ENCODE data around the gene ANO4.

ANO4 gene

DNA sequence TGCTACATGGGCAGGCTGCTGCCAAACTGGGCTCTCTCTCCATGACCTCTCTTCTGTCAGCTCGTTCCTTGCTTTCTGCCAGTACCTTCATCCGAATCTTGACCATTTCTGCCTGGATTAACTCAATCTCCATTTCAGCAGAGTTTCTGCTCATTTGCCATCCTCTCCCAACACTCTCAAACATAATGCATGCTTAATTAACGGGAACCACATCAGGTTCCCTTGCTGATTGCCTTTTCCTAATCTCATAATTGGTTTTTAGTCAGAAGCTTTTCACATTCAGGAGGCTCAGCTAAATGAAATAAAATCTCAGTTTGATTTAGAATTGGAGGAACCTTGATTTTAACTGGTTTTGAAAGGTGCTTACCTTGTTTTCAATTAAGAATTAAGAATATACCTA lies 288.1 kb downstream of the ANO4 start:
- Histone ChIP-seq H3K27me3 (ENCODE audit: insufficient read depth, poor library complexity, severe bottlenecking) (no peaks in the 10 kb centered on the region), H3K27ac (replicated peaks) (no peak overlapping the region), H3K4me3 (replicated peaks; ENCODE audit: insufficient read depth, low read length) (no peak overlapping the region)
- DNase-seq (ENCODE audit: low read depth in 1 of 2, low spot score in 1 of 2), result no peak
- TF ChIP-seq SPI1 (IDR thresholded peaks at IDR 0.05; ENCODE audit: borderline replicate concordance, low read depth) (no peak), POLR2AphosphoS5 (IDR thresholded peaks at IDR 0.05; ENCODE audit: low read depth) (no peak), GABPA (IDR thresholded peaks at IDR 0.05; ENCODE audit: low read depth) (no peak)
- TF ChIP-seq, protein P1, sequence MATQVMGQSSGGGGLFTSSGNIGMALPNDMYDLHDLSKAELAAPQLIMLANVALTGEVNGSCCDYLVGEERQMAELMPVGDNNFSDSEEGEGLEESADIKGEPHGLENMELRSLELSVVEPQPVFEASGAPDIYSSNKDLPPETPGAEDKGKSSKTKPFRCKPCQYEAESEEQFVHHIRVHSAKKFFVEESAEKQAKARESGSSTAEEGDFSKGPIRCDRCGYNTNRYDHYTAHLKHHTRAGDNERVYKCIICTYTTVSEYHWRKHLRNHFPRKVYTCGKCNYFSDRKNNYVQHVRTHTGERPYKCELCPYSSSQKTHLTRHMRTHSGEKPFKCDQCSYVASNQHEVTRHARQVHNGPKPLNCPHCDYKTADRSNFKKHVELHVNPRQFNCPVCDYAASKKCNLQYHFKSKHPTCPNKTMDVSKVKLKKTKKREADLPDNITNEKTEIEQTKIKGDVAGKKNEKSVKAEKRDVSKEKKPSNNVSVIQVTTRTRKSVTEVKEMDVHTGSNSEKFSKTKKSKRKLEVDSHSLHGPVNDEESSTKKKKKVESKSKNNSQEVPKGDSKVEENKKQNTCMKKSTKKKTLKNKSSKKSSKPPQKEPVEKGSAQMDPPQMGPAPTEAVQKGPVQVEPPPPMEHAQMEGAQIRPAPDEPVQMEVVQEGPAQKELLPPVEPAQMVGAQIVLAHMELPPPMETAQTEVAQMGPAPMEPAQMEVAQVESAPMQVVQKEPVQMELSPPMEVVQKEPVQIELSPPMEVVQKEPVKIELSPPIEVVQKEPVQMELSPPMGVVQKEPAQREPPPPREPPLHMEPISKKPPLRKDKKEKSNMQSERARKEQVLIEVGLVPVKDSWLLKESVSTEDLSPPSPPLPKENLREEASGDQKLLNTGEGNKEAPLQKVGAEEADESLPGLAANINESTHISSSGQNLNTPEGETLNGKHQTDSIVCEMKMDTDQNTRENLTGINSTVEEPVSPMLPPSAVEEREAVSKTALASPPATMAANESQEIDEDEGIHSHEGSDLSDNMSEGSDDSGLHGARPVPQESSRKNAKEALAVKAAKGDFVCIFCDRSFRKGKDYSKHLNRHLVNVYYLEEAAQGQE (IDR thresholded peaks at IDR 0.05; ENCODE audit: insufficient replicate concordance, low read depth), result no peak
- TF ChIP-seq, protein P2, sequence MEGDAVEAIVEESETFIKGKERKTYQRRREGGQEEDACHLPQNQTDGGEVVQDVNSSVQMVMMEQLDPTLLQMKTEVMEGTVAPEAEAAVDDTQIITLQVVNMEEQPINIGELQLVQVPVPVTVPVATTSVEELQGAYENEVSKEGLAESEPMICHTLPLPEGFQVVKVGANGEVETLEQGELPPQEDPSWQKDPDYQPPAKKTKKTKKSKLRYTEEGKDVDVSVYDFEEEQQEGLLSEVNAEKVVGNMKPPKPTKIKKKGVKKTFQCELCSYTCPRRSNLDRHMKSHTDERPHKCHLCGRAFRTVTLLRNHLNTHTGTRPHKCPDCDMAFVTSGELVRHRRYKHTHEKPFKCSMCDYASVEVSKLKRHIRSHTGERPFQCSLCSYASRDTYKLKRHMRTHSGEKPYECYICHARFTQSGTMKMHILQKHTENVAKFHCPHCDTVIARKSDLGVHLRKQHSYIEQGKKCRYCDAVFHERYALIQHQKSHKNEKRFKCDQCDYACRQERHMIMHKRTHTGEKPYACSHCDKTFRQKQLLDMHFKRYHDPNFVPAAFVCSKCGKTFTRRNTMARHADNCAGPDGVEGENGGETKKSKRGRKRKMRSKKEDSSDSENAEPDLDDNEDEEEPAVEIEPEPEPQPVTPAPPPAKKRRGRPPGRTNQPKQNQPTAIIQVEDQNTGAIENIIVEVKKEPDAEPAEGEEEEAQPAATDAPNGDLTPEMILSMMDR (IDR thresholded peaks at IDR 0.05; ENCODE audit: insufficient read depth, low read length), result no peak

DNA sequence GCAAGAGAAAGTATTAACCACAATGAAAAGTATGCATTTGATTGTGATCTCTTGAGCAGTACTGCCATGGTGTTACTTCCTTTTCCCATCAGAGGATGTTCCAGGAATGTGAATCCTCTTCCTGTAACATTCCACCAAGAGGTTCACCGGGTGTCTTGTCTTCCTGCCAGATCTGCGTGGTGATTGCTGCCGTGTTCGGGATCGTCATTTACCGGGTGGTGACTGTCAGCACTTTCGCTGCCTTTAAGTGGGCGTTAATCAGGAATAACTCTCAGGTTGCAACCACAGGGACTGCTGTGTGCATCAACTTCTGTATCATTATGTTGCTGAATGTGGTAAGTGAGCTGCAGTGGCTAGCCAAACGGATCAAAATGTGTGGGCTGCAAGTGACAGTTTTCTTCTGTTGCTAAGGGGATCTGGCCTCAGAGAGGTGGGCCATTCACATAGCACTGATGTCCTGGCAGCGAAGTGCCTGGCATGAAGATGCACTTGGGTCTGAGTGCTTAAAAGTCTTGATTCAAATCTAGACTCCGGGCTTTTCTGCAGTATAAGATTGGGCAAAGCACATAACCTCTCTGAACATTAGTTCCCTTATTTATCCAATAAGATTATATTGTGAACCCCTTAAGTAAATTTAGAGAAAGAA lies 292.0 kb downstream of the ANO4 start:
- no peak overlapping the region for H3K27ac ChIP-seq (replicated peaks)
- H3K4me3 ChIP-seq (replicated peaks; ENCODE audit: insufficient read depth, low read length), result no peak overlapping the region
- TF ChIP-seq, protein P2 (IDR thresholded peaks at IDR 0.05; ENCODE audit: insufficient read depth, low read length), result no peak
- TF ChIP-seq, protein P1 (IDR thresholded peaks at IDR 0.05; ENCODE audit: insufficient replicate concordance, low read depth), result no peak
- TF ChIP-seq POLR2AphosphoS5 (IDR thresholded peaks at IDR 0.05; ENCODE audit: low read depth) (no peak), SPI1 (IDR thresholded peaks at IDR 0.05; ENCODE audit: borderline replicate concordance, low read depth) (no peak), GABPA (IDR thresholded peaks at IDR 0.05; ENCODE audit: low read depth) (no peak)
- H3K27me3 ChIP-seq (ENCODE audit: insufficient read depth, poor library complexity, severe bottlenecking), result no peaks in the 10 kb centered on the region
- no peak for DNase-seq (ENCODE audit: low read depth in 1 of 2, low spot score in 1 of 2)

DNA sequence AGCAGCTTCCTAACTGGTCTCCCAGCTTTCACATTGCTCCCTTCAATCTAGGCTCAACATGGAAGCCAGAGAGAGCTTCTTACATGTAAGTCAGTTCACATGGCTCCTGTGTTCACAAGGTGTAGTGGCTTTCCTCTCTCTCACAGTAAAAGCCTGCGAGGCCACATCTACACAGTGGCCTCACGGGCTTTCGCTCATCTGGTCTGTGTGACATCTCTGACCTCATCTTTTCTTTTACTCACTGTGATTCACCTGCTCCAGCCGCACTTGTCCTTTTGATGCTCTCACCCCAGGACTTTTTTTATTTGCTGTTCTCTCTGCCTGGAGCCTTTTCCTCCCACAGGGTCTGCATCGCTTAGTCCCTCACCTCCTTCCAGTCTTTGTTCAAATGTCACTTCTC lies 293.3 kb downstream of the ANO4 start:
- DNase-seq (ENCODE audit: low read depth in 1 of 2, low spot score in 1 of 2), result no peak
- no peak for TF ChIP-seq GABPA (IDR thresholded peaks at IDR 0.05; ENCODE audit: low read depth)
- TF ChIP-seq, protein P2 (IDR thresholded peaks at IDR 0.05; ENCODE audit: insufficient read depth, low read length), result no peak
- TF ChIP-seq POLR2AphosphoS5 (IDR thresholded peaks at IDR 0.05; ENCODE audit: low read depth), result no peak
- TF ChIP-seq, protein P1 (IDR thresholded peaks at IDR 0.05; ENCODE audit: insufficient replicate concordance, low read depth), result no peak
- no peak for TF ChIP-seq SPI1 (IDR thresholded peaks at IDR 0.05; ENCODE audit: borderline replicate concordance, low read depth)

More for the DNA sequence above, 293.3 kb downstream of the ANO4 start:
- Histone ChIP-seq H3K4me3 (replicated peaks; ENCODE audit: insufficient read depth, low read length) (no peak overlapping the region), H3K27me3 (ENCODE audit: insufficient read depth, poor library complexity, severe bottlenecking) (no peaks in the 10 kb centered on the region), H3K27ac (replicated peaks) (no peak overlapping the region)

Measured in HL-60 (cell line).